GM21825 (cell line): ENCODE data around the gene USP20.
"Not testable (repeated sequence)": the region's sequence is repeated elsewhere in the genome, so short reads cannot be mapped to it uniquely, and the experiment has no call there.

Experiments
- ATAC-seq: cut with Tn5 transposase; IDR thresholded peaks from one replicate; pipeline ENCODE4 v1.9.1; 2021; ENCODE audit warnings: mild to moderate bottlenecking, moderate library complexity; ENCODE audit not compliant: unreplicated experiment

USP20 gene

DNA sequence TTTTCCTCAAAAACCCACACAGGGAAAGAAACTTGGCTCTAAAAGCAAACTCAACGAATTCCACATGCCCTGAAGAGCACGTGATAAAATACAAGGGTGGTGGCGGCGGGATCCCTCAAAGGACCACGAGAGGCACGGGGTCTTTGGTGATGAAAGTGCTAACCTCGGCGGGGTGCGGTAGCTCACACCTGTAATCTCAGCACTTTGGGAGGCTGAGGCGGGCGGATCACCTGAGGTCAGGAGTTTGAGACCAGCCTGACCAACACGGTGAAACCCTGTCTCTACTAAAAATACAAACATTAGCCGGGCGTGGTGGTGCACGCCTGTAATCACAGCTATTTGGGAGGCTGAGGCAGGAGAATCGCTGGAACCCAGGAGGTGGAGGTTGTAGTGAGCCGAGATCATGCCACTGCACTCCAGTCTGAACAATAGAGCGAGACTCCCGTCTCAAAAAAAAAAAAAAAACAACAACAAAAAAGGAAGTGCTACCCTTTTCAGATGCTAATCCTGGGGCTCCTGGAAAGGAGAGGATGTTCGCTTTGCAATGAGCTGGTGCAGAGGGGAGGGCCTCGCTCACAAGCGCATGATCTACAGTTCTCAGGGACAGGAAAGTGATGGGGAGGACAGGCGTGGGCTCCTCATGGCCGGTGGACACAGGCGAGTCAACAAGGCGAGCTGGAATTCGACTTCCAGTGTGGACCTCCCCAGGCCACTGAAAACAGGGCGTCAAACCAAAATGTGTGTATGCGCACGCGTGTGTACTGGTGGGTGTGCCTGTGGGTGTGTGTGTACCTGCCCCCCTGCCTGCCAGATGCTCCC, 54.1 kb downstream of the USP20 start:
- no peak for ATAC-seq

DNA sequence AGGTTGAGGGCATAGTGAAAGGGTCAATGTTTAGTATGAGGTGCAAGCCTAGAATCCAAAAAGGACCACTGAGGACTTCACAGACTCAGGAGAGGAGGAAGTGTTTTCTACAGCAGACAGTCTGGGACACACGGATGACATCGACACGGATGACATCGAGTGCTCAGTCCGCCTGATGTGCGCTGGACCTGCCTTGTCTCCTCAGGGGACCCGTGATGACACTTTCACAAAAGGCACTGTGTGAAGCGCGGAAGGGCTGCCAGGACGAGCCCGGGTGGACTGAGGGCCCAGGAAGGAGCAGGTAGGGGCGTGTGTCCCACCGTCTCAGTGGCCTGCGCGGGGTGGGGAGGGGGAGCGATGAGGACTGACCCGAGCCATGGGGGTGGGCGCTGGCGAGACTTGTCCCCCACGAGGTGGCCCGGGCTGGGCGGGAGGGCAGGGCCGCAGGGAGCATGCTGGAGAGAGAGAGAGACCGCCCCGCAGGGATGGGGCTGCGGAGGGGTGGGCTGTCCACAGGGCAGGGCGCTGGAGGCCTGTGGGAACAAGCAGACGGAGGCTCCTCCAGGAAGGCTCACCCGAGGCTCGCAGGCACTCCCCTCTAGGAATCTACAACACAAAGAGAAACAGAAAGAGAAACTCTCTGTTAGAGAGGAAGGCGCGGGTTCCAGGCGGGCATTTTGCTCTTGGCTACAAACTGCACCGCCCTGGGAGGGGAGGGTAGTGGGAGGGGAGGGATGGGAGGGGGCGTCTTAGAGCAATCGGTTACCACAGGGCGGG, 54.9 kb downstream of the USP20 start:
- ATAC-seq: no peak

DNA sequence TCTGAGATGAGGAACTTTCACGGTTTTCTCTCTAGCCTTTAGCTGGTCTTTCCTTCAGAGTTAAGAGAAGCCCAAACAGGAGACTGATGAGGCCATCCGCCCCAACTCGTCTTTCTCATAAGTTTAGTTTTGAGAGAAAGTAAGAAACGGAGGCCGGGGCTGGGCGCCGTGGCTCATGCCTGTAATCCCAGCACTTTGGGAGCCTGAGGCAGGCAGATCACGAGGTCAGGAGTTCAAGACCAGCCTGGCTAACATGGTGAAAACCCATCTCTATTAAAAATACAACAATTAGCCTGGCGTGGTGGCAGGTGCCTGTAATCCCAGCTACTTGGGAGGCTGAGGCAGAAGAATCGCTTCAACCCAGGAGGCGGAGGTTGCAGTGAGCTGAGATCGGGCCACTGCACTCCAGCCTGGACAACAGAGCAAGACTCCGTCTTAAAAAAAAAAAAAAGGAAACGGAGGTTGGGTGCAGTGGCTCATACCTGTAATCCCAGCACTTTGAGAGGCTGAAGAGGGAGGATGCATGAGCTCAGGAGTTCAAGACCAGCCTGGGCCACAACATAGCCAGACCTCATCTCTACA, 55.6 kb downstream of the USP20 start:
- ATAC-seq: not testable (repeated sequence)

DNA sequence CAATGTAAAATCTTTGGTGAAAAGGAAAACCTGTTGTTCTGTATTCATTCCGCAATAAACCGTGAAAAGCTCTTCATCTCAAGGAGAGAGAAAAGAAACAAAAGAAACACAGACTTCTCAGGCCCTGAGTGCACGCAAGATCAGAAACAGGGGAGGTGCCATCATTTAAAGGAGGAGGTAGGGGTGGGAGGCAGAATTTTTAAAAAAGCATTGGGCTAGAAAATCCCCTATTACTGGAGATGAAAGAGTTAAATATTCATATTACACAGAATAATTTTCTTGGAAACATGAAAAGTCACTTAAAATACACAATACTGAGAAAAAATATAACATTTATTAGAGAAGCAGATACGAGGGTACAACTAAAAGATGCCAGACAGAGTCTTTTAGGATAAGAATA, 56.3 kb downstream of the USP20 start:
- no peak for ATAC-seq

DNA sequence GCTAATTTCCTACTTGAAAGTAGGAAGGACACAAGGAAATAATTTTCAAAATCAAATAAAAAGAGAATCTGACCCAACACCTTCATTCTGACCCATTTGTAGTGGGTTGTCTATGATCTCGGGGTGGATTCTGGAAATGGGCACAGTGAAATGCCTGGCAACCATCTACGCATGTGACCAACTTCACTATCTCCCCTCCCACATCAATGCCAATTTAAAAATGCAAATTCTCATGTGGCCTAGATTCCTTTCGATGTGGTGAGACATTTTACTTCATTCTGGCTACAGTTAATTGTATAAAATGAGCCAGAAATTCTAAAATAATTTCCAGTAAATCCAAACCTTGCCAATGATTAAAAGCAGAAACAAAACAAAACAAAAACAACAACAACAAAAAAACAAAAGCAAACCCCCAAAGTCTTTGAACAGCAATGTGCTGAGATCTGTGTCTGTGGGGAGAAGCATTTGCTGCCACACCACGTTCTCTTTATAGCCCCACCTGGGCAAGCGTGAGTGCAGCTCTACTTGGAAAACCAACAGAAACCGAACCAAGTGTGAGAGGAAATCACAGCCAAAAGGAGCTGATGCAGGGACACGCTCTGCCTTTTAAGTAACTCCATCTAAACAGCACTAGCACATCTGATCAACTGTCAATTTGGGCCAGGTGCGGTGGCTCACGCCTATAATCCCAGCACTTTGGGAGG, 59.0 kb downstream of the USP20 start:
- no peak for ATAC-seq

DNA sequence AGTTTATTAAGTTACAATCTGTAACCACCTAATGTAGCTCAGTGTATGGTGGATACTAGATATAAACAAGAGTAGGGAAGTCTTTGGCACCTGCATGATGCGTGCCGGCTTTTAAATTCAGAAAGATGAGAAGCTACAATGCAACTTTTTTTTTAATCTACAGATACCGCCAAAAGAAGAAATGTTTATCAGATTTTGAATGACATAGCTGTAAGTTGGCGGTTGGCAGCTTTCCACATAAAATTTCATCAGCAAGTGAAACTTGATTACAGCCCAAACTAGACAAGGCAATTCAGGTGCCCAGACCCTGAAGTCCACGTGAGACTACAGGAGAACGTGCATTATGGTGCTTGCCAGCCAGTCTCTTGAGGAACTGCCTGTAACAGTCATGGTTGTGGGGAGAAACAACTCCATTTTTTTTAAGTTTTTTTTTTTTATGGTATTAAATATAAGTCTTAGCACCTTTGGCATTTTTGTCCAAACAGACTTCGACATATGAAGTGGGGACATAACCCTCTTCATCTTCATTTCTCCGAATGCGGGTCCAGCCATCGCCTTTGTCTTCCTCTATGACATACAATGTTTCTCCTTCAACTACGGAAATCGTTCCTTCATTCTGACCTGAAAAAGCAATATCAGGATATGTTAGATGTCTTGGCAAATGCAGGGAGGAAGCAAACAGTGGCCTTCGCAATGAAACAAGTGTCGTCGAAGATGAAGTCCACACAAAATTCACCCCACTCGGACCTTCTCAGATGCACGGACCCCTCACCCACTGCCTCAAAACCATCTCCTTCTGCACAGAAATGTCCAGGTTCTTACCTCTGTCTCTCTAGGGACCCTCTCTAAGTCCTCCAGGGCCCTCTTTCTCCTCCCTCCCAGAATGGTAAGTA, 60.4 kb downstream of the USP20 start:
- ATAC-seq: no peak

DNA sequence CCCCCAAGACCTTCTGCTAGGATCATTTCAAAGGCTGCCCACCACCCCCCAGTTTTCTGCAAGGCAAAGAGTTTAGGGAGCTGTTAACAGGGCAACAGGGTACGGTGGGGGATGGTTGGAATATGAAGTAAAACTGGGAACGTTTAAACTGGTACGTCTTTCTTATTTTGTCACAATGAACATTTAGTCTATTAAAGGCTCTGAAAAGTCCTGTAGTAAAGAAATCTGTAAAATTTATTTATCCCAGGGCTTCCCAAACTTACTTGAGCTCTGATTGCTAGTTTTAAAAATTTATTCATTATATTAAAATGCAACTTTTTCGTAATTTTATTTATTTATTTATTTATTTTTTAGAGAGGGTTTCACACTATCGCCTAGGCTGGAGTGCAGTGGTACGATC, 62.0 kb downstream of the USP20 start:
- ATAC-seq: no peak

DNA sequence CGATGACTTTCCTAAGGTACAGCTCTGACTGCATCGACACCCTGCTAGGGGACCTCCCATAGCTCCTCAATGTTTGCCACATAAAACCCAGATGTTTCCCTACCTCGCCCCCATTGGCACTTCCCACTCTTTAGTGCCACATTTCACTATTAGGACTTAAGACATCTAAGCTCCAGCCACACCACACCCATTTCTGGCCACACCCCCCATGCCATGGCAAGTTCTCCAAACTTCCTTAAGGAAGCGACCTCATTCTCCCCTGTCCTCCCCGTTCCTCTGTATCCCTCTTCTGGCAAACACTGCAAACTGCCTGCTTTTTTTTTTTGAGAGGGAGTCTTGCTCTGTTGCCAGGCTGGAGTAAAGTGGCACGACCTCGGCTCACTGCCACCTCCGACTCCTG, 62.9 kb downstream of the USP20 start:
- no peak for ATAC-seq

DNA sequence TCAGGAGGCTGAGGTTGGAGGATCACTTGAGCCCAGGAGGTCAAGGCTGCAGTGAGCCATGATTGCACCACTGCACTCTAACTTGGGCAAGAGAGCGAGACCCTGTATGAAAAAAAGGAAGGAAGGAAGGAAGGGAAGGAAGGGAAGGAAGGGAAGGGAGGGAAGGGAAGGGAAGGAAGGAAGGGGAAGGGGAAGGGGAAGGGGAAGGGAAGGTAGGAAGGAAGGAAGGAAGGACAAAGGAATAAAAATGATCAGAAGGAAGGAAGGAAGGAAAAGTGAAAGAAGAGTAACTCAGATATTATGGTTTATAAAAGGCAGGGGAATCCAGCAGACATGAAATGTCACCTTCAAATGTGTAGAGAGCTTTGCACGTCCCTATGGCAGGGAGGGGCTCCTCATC, 64.4 kb downstream of the USP20 start:
- no peak for ATAC-seq

DNA sequence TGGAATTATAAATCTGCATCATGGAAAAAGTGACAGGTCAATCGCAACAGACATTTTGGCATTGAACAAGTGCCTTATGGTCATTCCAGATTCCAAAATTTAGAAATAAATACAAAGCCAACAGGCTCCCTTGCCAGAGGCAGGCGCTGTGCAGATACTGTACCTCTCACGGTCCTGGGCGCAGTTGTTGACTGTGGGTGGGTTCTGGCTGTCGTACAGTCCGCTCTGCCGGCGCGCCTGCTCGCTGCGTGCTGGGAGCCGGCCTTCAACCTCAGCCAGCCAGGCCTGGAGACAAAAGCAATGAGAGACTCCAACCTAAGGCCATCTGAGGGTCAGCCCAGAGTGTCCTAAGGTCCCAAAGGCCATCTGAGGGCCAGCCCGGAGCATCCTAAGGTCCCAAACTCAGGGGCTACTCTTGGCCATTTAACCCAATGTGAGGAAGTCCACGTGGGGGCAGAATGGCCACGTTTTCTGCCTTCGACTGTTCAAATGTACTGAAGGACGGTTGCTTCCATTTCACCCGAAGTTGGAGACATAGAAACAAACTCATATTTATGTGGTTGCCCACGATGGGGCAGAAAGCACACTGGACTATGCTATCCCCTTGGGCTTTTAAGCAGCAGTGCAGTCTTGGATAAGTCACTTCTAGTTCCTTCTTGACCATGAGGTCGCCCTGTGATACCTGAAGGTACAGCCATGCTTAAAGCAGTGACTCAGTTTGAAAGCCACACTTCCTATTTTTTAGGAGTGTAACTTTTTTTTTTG, 65.2 kb downstream of the USP20 start:
- ATAC-seq: peak; percentile 78

DNA sequence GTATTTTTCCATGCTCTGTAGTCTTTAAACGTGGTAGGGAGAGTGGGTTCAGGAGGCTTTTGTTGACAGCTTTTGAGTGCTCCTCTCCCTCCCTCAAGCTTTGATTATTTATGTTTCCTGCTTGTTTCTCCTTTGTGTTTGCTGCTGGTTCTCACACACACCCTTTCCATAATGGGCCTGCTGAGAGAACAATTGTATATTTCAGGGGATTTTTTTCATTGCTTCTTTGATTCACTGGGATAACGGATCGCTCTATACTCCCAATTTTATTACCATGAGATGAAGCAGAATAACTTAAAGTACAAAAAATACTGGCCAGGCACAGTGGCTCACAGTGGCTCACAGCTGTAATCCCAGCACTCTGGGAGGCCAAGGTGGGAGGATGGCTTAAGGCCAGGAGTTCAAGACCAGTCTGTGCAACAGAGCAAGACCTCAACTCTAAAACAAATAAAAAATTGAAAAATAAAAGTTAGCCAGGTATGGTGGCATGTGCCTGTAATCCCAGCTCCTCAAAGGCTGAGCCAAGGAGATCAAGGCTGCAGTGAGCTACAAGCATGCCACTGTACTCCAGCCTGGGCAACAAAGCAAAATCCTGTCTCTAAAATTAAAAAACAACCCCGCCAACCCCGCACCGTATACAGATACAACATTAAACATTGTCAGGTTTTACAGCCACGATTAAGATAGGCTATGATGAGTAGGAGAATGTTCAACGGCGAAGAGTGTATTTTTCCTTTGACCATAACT, 66.9 kb downstream of the USP20 start:
- no peak for ATAC-seq

DNA sequence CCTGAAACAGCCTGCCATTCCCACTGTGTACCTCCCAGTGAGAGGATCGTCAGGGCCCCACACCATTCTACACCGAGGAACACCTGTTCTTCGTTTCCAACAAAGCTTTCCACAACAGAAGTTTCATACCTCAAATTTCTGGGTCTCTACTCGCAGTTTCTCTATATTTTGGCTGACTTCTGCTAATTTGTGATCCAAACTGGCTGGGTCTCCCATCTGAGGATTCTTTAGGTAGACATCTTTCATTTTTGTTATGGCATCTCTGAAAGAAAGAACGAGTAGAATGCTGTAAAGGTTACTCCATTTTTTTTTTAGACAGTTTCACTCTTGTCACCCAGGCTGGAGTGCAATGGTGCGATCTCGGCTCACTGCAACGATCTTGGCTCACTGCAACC, 67.5 kb downstream of the USP20 start:
- no peak for ATAC-seq

DNA sequence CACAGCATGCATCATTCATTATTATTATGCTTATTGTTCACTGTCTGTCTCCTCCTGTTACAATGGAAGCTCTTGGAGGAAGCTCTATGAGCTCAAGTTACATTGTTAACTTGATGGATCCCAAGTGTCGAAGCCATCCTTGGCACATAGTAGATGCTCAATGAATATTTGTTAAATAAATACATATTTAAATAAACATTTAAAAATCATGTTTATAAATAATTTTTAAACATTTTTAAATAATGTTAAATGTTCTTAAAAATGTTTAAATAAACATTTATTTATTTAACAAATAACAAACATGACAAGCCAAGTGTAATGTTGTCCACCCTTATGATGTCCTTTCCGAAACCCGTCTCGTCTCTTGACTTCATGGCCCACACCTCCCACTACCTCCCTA, 69.5 kb downstream of the USP20 start:
- ATAC-seq: no peak

DNA sequence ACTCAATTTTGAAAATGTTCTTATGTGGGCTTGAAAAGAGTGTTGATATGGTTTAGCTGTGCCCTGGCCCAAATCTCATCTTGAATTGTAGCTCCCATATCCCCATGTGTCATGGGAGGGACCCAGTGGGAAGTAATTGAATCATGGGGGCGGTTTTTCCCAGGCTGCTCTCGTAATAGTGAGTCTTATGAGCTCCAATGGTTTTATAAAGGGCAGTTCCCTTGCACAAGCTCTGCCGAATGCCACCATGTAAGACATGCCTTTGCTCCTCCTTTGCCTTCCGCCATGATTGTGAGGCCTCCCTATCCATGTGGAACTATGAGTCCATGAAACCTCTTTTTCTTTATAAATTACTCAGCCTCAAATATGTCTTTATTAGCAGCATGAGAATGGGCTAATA, 71.0 kb downstream of the USP20 start:
- no peak for ATAC-seq

DNA sequence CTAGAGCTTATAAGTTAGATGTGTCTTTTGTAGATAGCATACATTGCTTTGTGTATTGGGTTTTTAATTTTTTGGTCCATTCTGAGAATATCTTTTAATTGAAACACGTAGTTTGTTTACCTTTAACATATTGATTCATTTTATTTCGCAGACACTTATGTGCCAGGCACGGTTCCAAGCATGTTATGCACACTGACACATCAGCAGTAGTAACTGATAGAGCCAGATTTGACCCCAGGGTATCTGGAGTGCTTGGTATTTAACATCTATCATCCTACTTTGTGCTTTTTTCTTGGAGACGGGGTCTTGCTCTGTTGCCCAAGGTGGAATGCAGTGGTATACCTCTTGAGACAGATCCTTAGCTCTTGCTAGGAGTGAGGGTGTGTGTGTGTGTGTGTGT, 71.9 kb downstream of the USP20 start:
- no peak for ATAC-seq

DNA sequence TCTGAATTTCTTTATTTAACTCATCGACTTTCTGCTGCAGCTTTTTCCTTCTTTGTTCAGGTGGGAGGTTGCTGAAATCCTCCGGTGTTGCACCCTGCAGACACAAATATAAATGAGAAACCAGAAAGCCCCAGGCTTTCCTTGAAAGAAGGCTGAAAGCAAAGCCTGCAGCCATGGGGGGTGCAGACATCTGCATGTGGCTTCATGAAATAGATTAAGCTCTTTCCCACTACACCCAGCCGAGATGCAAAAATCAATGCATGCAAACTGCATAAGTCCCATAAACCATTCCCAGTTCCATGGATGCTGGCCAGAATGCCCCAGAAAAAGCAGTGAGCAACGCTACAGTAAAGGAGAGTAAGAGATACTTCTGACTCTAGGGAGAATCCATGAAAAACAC, 73.6 kb downstream of the USP20 start:
- ATAC-seq: no peak

DNA sequence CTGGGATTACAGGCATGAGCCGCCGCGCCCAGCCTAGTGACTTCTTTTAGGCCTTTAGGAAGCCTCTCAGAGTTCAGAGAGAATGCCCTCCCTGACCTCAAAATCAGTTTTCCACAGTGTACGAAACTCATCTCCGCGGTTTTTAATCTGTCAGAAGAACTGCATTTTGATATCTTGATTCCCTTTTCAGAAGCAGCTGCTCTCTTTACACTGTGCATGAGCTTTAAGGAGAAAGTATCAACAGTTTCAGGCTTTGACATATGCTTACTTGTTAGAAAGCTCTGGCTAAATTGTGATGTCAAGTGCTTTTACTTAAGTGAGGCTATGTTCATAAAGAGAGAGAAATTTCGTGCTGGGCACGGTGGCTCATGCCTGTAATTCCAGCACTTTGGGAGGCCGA, 74.6 kb downstream of the USP20 start:
- ATAC-seq: no peak

DNA sequence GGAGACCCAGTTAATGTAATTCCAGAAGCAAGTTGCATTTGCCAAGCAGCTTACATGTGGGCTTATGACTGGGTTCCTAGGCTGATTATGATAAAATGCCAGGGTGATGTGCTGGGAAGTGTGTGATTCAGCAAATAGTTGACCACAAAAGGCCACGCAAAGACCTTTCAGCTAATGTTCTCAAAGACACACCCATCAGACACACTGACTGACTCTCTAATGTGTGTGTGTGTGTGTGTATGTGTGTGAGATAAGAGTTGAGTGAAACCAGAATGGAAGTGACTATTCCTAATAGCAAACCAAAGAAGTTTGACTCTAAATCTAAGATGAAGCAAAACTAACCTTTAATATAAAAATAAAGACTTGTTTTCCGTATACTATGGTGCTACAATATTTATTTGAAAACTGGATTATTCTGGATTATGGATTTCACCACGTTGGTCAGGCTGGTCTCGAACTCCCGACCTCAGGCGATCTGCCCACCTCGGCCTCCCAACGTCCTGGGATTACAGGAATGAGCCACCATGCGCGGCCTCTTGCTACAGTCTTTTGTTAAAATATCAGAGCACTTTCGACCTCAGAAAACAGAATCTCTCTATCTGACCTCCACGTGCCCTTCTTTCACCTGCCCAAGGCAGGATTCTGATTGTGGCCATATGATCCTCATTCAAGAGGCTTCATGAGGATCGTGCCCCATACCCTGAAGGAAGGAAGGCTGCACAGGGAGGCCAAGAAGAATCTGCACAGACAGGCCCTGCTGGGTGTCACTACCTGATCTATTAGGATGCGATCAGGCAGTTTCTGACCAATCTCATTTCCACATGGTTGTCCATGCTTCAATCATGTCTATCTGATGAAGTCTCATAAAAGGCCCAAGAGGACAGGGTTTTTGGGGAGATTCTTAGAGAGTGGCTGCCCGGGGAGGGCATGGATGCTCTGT, 75.6 kb downstream of the USP20 start:
- no peak for ATAC-seq
